K562 (cell line): ENCODE results near the gene LRP1B.

Experiments
- ATF2 ChIP-seq: sonication (generic); formaldehyde crosslinking; IDR thresholded peaks from 2 replicates; pipeline ENCODE4 v1.8.1; 2022; ENCODE audit warnings: missing genetic modification reagents
- BCL6 ChIP-seq: fragments of 250-450 bp; sonication (Bioruptor Pico); IDR thresholded peaks from 2 replicates; pipeline ENCODE4 v1.4.0; 2020
- FOXA3 ChIP-seq, 2 experiments: fragments of 450-650 bp in 1 of 2; sonication (generic) in 1 of 2; formaldehyde crosslinking; IDR thresholded peaks in 1 of 2; conservative IDR thresholded peaks in 1 of 2; 2 replicates each; pipeline versions ENCODE4 v1.4.0 to v1.8.0; 2020 to 2022; ENCODE audit warnings: mild to moderate bottlenecking in 2 of 2, missing genetic modification reagents in 1 of 2
- FOXO4 ChIP-seq: fragments of 450-650 bp; formaldehyde crosslinking; IDR thresholded peaks from 2 replicates; pipeline ENCODE4 v1.4.0; 2020; ENCODE audit warnings: mild to moderate bottlenecking, moderate library complexity
- PHF21A ChIP-seq: fragments of 450-650 bp; IDR thresholded peaks from 2 replicates; pipeline ENCODE4 v1.6.1; 2017; ENCODE audit warnings: low read depth, borderline replicate concordance
- SP1 ChIP-seq: sonication (generic); formaldehyde crosslinking; IDR thresholded peaks from 2 replicates; pipeline ENCODE4 v1.8.1; 2022; ENCODE audit warnings: mild to moderate bottlenecking, missing genetic modification reagents
- SREBF1 ChIP-seq: fragments of 150-350 bp; IDR thresholded peaks from 2 replicates; pipeline ENCODE4 v1.6.1; 2014; ENCODE audit warnings: antibody characterized with exemption, low read depth, low read length, borderline replicate concordance
- ZC3H11A ChIP-seq: IDR thresholded peaks from 2 replicates; pipeline ENCODE4 v1.6.1; 2012; ENCODE audit warnings: low read depth, low read length, improper control_type of control experiment
- ZFPM2 ChIP-seq: fragments of 250-450 bp; sonication (Bioruptor Pico); IDR thresholded peaks from 2 replicates; pipeline ENCODE4 v1.5.1; 2022; ENCODE audit warnings: mild to moderate bottlenecking
- ZNF592 ChIP-seq: fragments of 450-650 bp; IDR thresholded peaks from 2 replicates; pipeline ENCODE4 v1.6.1; 2017; ENCODE audit warnings: antibody characterized with exemption, mild to moderate bottlenecking
- TF ChIP-seq, protein P1 (sequence below), 3 experiments: IDR thresholded peaks in 2 of 3; conservative IDR thresholded peaks in 1 of 3; 2 replicates each; pipeline ENCODE4 v1.5.1; 2011 to 2012; ENCODE audit warnings: low read length in 3 of 3, mild to moderate bottlenecking in 3 of 3, control low read depth in 2 of 3, improper control_type of control experiment in 1 of 3, inconsistent platforms in 1 of 3, low read depth in 1 of 3, mixed read lengths in 1 of 3, moderate library complexity in 1 of 3; ENCODE audit not compliant: insufficient read depth in 2 of 3
- TF ChIP-seq, protein P2 (sequence below), 3 experiments: fragments of 200-800 bp in 1 of 3; fragments of 250-450 bp in 1 of 3; fragments of 450-650 bp in 1 of 3; sonication (Bioruptor Pico) in 1 of 3; sonication (Bioruptor generic) in 1 of 3; formaldehyde crosslinking in 1 of 3; IDR thresholded peaks; 2 replicates each; pipeline versions ENCODE4 v1.6.1 to v1.8.0; 2016 to 2022; ENCODE audit warnings: mild to moderate bottlenecking in 2 of 3, missing genetic modification characterization in 2 of 3, missing compliant biosample characterization in 1 of 3, moderate library complexity in 1 of 3

- no peak for TF ChIP-seq ZNF592
- TF ChIP-seq PHF21A, result no peak
- TF ChIP-seq, protein P1, sequence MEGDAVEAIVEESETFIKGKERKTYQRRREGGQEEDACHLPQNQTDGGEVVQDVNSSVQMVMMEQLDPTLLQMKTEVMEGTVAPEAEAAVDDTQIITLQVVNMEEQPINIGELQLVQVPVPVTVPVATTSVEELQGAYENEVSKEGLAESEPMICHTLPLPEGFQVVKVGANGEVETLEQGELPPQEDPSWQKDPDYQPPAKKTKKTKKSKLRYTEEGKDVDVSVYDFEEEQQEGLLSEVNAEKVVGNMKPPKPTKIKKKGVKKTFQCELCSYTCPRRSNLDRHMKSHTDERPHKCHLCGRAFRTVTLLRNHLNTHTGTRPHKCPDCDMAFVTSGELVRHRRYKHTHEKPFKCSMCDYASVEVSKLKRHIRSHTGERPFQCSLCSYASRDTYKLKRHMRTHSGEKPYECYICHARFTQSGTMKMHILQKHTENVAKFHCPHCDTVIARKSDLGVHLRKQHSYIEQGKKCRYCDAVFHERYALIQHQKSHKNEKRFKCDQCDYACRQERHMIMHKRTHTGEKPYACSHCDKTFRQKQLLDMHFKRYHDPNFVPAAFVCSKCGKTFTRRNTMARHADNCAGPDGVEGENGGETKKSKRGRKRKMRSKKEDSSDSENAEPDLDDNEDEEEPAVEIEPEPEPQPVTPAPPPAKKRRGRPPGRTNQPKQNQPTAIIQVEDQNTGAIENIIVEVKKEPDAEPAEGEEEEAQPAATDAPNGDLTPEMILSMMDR (IDR thresholded peaks at IDR 0.05 in 2 of 3, conservative IDR thresholded peaks at IDR 0.05 in 1 of 3; ENCODE audit: insufficient read depth in 2 of 3, low read depth in 1 of 3, low read length in 3 of 3), result no peak
- TF ChIP-seq FOXO4 (CRISPR knock-in tag), result no peak
- no peak for TF ChIP-seq ZC3H11A
- TF ChIP-seq BCL6 (CRISPR knock-in tag), result no peak
- TF ChIP-seq SP1, result no peak
- TF ChIP-seq, protein P2, sequence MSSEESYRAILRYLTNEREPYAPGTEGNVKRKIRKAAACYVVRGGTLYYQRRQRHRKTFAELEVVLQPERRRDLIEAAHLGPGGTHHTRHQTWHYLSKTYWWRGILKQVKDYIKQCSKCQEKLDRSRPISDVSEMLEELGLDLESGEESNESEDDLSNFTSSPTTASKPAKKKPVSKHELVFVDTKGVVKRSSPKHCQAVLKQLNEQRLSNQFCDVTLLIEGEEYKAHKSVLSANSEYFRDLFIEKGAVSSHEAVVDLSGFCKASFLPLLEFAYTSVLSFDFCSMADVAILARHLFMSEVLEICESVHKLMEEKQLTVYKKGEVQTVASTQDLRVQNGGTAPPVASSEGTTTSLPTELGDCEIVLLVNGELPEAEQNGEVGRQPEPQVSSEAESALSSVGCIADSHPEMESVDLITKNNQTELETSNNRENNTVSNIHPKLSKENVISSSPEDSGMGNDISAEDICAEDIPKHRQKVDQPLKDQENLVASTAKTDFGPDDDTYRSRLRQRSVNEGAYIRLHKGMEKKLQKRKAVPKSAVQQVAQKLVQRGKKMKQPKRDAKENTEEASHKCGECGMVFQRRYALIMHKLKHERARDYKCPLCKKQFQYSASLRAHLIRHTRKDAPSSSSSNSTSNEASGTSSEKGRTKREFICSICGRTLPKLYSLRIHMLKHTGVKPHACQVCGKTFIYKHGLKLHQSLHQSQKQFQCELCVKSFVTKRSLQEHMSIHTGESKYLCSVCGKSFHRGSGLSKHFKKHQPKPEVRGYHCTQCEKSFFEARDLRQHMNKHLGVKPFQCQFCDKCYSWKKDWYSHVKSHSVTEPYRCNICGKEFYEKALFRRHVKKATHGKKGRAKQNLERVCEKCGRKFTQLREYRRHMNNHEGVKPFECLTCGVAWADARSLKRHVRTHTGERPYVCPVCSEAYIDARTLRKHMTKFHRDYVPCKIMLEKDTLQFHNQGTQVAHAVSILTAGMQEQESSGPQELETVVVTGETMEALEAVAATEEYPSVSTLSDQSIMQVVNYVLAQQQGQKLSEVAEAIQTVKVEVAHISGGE (CRISPR knock-in tag; IDR thresholded peaks at IDR 0.05), result no peak
- no peak for TF ChIP-seq SREBF1
- TF ChIP-seq FOXA3 (CRISPR knock-in tag; conservative IDR thresholded peaks at IDR 0.05 in 1 of 2, IDR thresholded peaks at IDR 0.05 in 1 of 2), result no peak
- no peak for TF ChIP-seq ATF2 (CRISPR knock-in tag)
- TF ChIP-seq ZFPM2, result no peak
These were observed 2.7 kb downstream of the LRP1B start for GRCh38 chr2:142128105-142128504.
